ENCODE data around the gene NR1H2.
A peak's percentile ranks its signal among the peaks of the same experiment; 100 is the strongest.

Gene NR1H2

GRCh38 chr19:50427318-50427925 lies 51.2 kb downstream of the NR1H2 start:
- DNase-seq = no peak

GRCh38 chr19:50427997-50428425 lies 51.8 kb downstream of the NR1H2 start:
- peak; percentile 59 for DNase-seq

- no peak for DNase-seq
These were observed 52.7 kb downstream of the NR1H2 start for GRCh38 chr19:50428772-50429463.

GRCh38 chr19:50430888-50431342 lies 54.7 kb downstream of the NR1H2 start:
- DNase-seq = peak; percentile 36

GRCh38 chr19:50431343-50432220 lies 55.3 kb downstream of the NR1H2 start:
- DNase-seq = peak; percentile 83

- peak; percentile 47 for DNase-seq
These were observed 56.2 kb downstream of the NR1H2 start, which contains the start of gene MYBPC2 for GRCh38 chr19:50432221-50433028. MYBPC2 (plus strand) TSS chr19:50432892; CDS start chr19:50432954, 62 bp downstream.

All from DMS53 (cell line).